H1 (cell line): Measurements from ENCODE around the gene FBXW8. TPM values are rescaled to one million over a fixed set of nuclear protein-coding genes. Genes with fewer than 3 reads are reported as not detected.

Experiments used
- CTCF ChIA-PET: fragments of 300-600 bp; sonication (Branson Sonifier 250); formaldehyde crosslinking; loops from one replicate; lab custom pipeline; 2021; ENCODE audit not compliant: partially characterized antibody; lab: Charles Lee
- POLR2A ChIA-PET: fragments of 300-600 bp; sonication (Branson Sonifier 250); formaldehyde crosslinking; loops from one replicate; lab custom pipeline; 2021; ENCODE audit warnings: inconsistent platforms; ENCODE audit not compliant: partially characterized antibody; lab: Charles Lee
- DNase-seq, 2 experiments: peaks; one replicate each; pipeline versions ENCODE4 v3.0.0 to v3.0.0-alpha.2; 2010 to 2022; ENCODE audit warnings: low spot score in 2 of 2, low read depth in 1 of 2, mixed read lengths in 1 of 2
- FAIRE-seq: peaks from 2 replicates; lab custom pipeline; 2011; peaks lifted over from hg19 to GRCh38; lab: Jason Lieb, UNC
- H2AFZ ChIP-seq: 2 replicates; pipeline ENCODE4 v1.8.1; 2012; ENCODE audit warnings: low read length, inconsistent platforms
- H2AK5ac ChIP-seq: 2 replicates; pipeline ENCODE4 v1.6.1; 2013; ENCODE audit warnings: low read depth, low read length
- H2BK120ac ChIP-seq: replicated peaks from 2 replicates; pipeline ENCODE3; 2013; ENCODE audit warnings: low read depth, low read length, inconsistent platforms
- H2BK12ac ChIP-seq: 2 replicates; pipeline ENCODE4 v1.6.1; 2013; ENCODE audit warnings: low read depth, low read length
- H2BK15ac ChIP-seq: 2 replicates; pipeline ENCODE4 v1.6.1; 2013; ENCODE audit warnings: low read length
- H2BK20ac ChIP-seq: 2 replicates; pipeline ENCODE4 v1.6.1; 2013; ENCODE audit warnings: low read length
- H2BK5ac ChIP-seq: 2 replicates; pipeline ENCODE4 v1.6.1; 2013; ENCODE audit warnings: low read depth, low read length
- H3K14ac ChIP-seq: 2 replicates; pipeline ENCODE4 v1.6.1; 2013; ENCODE audit warnings: inconsistent platforms; ENCODE audit not compliant: insufficient read length
- H3K18ac ChIP-seq: 2 replicates; pipeline ENCODE4 v1.6.1; 2013; ENCODE audit warnings: low read length; ENCODE audit errors: extremely low read depth
- H3K23ac ChIP-seq: 2 replicates; pipeline ENCODE4 v1.6.1; 2013; ENCODE audit warnings: inconsistent platforms; ENCODE audit not compliant: insufficient read length
- H3K23me2 ChIP-seq: 2 replicates; pipeline ENCODE4 v1.6.1; 2013; ENCODE audit warnings: low read depth, low read length
- H3K27ac ChIP-seq: 2 replicates; pipeline ENCODE4 v1.6.1; 2011; ENCODE audit warnings: low read depth, low read length, inconsistent platforms
- H3K27me3 ChIP-seq, 4 experiments: replicated peaks in 1 of 4; 1 replicate in 1 of 4; 2 replicates in 3 of 4; pipeline versions ENCODE4 v1.6.1 to v1.8.1; 2011 to 2013; ENCODE audit warnings: low read length in 3 of 4, mild to moderate bottlenecking in 3 of 4, inconsistent platforms in 2 of 4, mixed read lengths in 2 of 4, moderate library complexity in 1 of 4; ENCODE audit not compliant: control insufficient read depth in 3 of 4, insufficient read depth in 3 of 4; ENCODE audit errors: extremely low read depth in 1 of 4
- H3K36me3 ChIP-seq, 4 experiments: 2 replicates each; pipeline versions ENCODE4 v1.6.1 to v1.8.1; 2011 to 2013; ENCODE audit warnings: mild to moderate bottlenecking in 4 of 4, low read length in 3 of 4, moderate library complexity in 2 of 4, control low read depth in 1 of 4, inconsistent platforms in 1 of 4; ENCODE audit not compliant: insufficient read depth in 4 of 4, control insufficient read depth in 2 of 4
- H3K4ac ChIP-seq: replicated peaks from 2 replicates; pipeline ENCODE3; 2013; ENCODE audit warnings: low read length, low read depth, mixed read lengths, inconsistent platforms; ENCODE audit not compliant: insufficient read length
- H3K4me1 ChIP-seq, 4 experiments: replicated peaks in 1 of 4; 1 replicate in 1 of 4; 2 replicates in 3 of 4; pipeline versions ENCODE4 v1.6.1 to v1.8.1; 2011 to 2013; ENCODE audit warnings: low read length in 3 of 4, inconsistent platforms in 2 of 4, mixed read lengths in 1 of 4; ENCODE audit not compliant: insufficient read depth in 4 of 4, control insufficient read depth in 3 of 4
- H3K4me2 ChIP-seq, 2 experiments: 2 replicates each; pipeline versions ENCODE4 v1.6.1 to v1.8.1; 2011 to 2013; ENCODE audit warnings: low read depth in 2 of 2, low read length in 2 of 2, control low read depth in 1 of 2, inconsistent platforms in 1 of 2, mild to moderate bottlenecking in 1 of 2; ENCODE audit not compliant: insufficient read depth in 1 of 2
- H3K4me3 ChIP-seq, 4 experiments: fragments of 200-600, 300-600 bp in 1 of 4; sonication (generic), shearing (Covaris generic), sonication (Bioruptor Twin) in 1 of 4; 2 replicates each; pipeline versions ENCODE4 v1.5.1 to v1.8.1; 2011 to 2016; ENCODE audit warnings: low read length in 4 of 4, low read depth in 3 of 4, control low read depth in 2 of 4, inconsistent platforms in 2 of 4, mild to moderate bottlenecking in 2 of 4, mixed read lengths in 1 of 4, moderate library complexity in 1 of 4; ENCODE audit not compliant: insufficient read depth in 2 of 4; ENCODE audit errors: extremely low read depth in 1 of 4
- H3K56ac ChIP-seq: replicated peaks from 2 replicates; pipeline ENCODE3; 2013; ENCODE audit warnings: low read depth, mild to moderate bottlenecking, mixed read lengths, low read length, inconsistent platforms; ENCODE audit not compliant: insufficient read length
- H3K79me1 ChIP-seq: 2 replicates; pipeline ENCODE4 v1.6.1; 2013; ENCODE audit warnings: low read depth, low read length, control low read depth
- H3K79me2 ChIP-seq, 2 experiments: 2 replicates each; pipeline versions ENCODE4 v1.6.1 to v1.8.1; 2012 to 2013; ENCODE audit warnings: low read length in 2 of 2, mild to moderate bottlenecking in 2 of 2, inconsistent platforms in 1 of 2; ENCODE audit not compliant: insufficient read depth in 2 of 2, control insufficient read depth in 1 of 2
- H3K9ac ChIP-seq, 4 experiments: replicated peaks in 1 of 4; 1 replicate in 1 of 4; 2 replicates in 3 of 4; pipeline versions ENCODE4 v1.6.1 to v1.8.1; 2011 to 2013; ENCODE audit warnings: low read depth in 3 of 4, low read length in 3 of 4, control low read depth in 2 of 4, mild to moderate bottlenecking in 2 of 4, moderate library complexity in 2 of 4, inconsistent platforms in 1 of 4; ENCODE audit errors: extremely low read depth in 1 of 4
- H3K9me3 ChIP-seq, 2 experiments: 2 replicates each; pipeline versions ENCODE4 v1.6.1 to v1.8.1; 2012 to 2013; ENCODE audit warnings: mild to moderate bottlenecking in 2 of 2, moderate library complexity in 2 of 2, control low read depth in 1 of 2, inconsistent platforms in 1 of 2, low read depth in 1 of 2, low read length in 1 of 2, mixed read lengths in 1 of 2; ENCODE audit not compliant: insufficient read depth in 2 of 2
- H4K20me1 ChIP-seq, 2 experiments: replicated peaks in 1 of 2; 2 replicates each; pipeline versions ENCODE3 to v1.8.1; 2011 to 2013; ENCODE audit warnings: inconsistent platforms in 2 of 2, low read length in 2 of 2, mild to moderate bottlenecking in 1 of 2; ENCODE audit not compliant: insufficient read depth in 2 of 2, control insufficient read depth in 1 of 2
- H4K5ac ChIP-seq: 2 replicates; pipeline ENCODE4 v1.6.1; 2013; ENCODE audit warnings: low read length, low read depth, mixed read lengths, inconsistent platforms; ENCODE audit not compliant: insufficient read length
- H4K8ac ChIP-seq: 2 replicates; pipeline ENCODE4 v1.8.0; 2013; ENCODE audit warnings: mild to moderate bottlenecking, moderate library complexity, low read length, inconsistent platforms; ENCODE audit not compliant: insufficient read depth; ENCODE audit errors: extremely low read depth
- H4K91ac ChIP-seq: replicated peaks from 2 replicates; pipeline ENCODE3; 2013; ENCODE audit warnings: low read length, mixed read lengths, inconsistent platforms; ENCODE audit not compliant: insufficient read length
- ASH2L ChIP-seq: fragments of 200-600, 300-600 bp; sonication (generic); IDR thresholded peaks from one replicate; pipeline ENCODE4 v1.7.1; 2017; ENCODE audit warnings: low read length
- FOSL1 ChIP-seq: IDR thresholded peaks from 2 replicates; pipeline ENCODE4 v1.6.1; 2011; ENCODE audit warnings: mild to moderate bottlenecking, low read depth, low read length, moderate library complexity; ENCODE audit not compliant: insufficient read depth
- KDM1A ChIP-seq: fragments of 200-600, 300-600 bp; sonication (generic); IDR thresholded peaks from 2 replicates; pipeline ENCODE4 v1.7.1; 2016; ENCODE audit warnings: mild to moderate bottlenecking, low read length, borderline replicate concordance
- POLR2AphosphoS5 ChIP-seq: IDR thresholded peaks from 2 replicates; pipeline ENCODE4 v1.6.1; 2011; ENCODE audit warnings: low read depth, low read length
- WGBS, 2 experiments: shearing (Covaris generic) in 1 of 2; methylation state at CpG; one replicate each; pipeline versions ENCODE4 v1.1.6 to v1.1.7; 2013 to 2015; ENCODE audit warnings: low lambda C conversion rate in 2 of 2, mixed read lengths in 2 of 2, inconsistent platforms in 1 of 2, low coverage in 1 of 2, missing lambda C conversion rate in 1 of 2; ENCODE audit not compliant: insufficient replicate concordance in 2 of 2, insufficient coverage in 1 of 2, insufficient read length in 1 of 2; ENCODE audit errors: extremely low coverage in 1 of 2, missing lambda C conversion rate in 1 of 2; 5-methylcytosine and 5-hydroxymethylcytosine counted together
- polyA plus RNA-seq, 7 experiments: library from polyadenylated mRNA; depleted of rRNA in 3 of 7; stranded (reverse) in 5 of 7; unstranded in 2 of 7; fragments of >200 nt in 5 of 7; fragments of 200-250 nt in 2 of 7; gene quantifications; 1 replicate in 5 of 7; 2 replicates in 1 of 7; 4 replicates in 1 of 7; pipeline versions ENCODE4 v1.2.1 to v1.2.3, GENCODE V29; 2011 to 2013; ENCODE audit warnings: missing spikeins in 2 of 7, mixed read lengths in 2 of 7
- total RNA-seq: library from RNA; stranded (reverse); fragmentation: NEBNext Ultra II Directional; extraction: Animal tissue kit (Norgen Biotek cat#: 25700); gene quantifications from 2 replicates; pipeline ENCODE4 v1.2.1, GENCODE V29; 2021

Gene FBXW8
- total and polyA plus RNA-seq, 2 of the 8 experiments (the other 6 are each of a cell fraction or from before 2014, with no cell fraction given), result 15.8 to 16.0 TPM

DNA sequence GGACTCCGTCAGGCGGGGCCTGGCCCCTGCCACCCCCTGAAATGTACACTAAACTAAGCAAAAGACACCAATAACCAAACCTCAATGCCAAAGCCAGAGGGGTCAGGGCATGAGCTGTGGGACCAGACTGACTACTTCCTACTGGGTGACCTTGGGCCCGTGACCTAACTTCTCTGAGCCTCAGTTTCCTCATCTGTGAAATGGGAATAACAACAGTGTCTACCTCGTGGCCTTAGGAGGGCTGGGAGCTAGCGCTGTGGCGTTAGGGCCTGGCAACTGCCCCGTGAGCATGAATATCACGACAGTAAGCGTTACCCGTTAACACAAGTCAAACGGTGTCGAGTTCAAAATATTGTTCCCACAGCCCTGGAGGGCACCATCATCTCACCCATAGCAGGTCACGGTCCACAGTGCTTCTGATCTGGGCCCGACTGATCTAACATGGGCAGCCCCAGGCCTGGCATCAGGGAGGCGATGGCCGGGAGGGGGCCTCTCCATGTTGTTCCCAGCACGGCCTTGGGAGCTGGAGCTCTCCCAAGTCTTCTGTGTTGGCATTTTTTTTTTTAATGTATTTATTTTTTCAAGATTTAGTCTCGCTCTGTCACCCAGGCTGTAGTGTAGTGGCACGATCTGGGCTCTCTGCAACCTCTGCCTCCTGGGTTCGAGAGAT lies 136.2 kb downstream of the FBXW8 start:
- no peak overlapping the region for H3K4ac ChIP-seq
- H2BK12ac ChIP-seq, result 0 out of 2 replicates have a peak overlapping the region, but pooled peaks have one; percentile 23
- H3K23me2 ChIP-seq, result no peaks in the 10 kb centered on the region
- ChIA-PET POLR2A (interaction anchor here (1.4 kb wide), 1 partner anchor 55 kb away, joined by 4 read pairs; no protein-coding TSS in a partner anchor), CTCF (interaction anchor here (0.7 to 2.5 kb wide), 6 partner anchors 10 to 84 kb away, joined by 3 to 21 read pairs (median 5); no protein-coding TSS in a partner anchor)
- H3K9ac ChIP-seq, result no peak overlapping the region
- H3K4me1 ChIP-seq, result peaks cover 0 to 25% (median 18%) of the 10 kb centered on the region in 4 experiments; a peak in 6 of 7 replicates
- no peak overlapping the region for H4K5ac ChIP-seq
- H4K20me1 ChIP-seq, result no peaks in the 10 kb centered on the region
- peak overlapping the region; percentile 53; the same call in 1 of the 2 replicates for H2BK15ac ChIP-seq
- no peak overlapping the region for H4K91ac ChIP-seq
- TF ChIP-seq ASH2L (no peak), POLR2AphosphoS5 (no peak), KDM1A (peak; percentile 54; the same call in 1 of the 2 replicates), FOSL1 (no peak)
- H3K36me3 ChIP-seq, result no peaks in the 10 kb centered on the region
- H3K14ac ChIP-seq, result no peak overlapping the region
- no peak overlapping the region for H3K4me2 ChIP-seq
- no peak overlapping the region for H4K8ac ChIP-seq
- no peaks in the 10 kb centered on the region for H3K27me3 ChIP-seq
- H2AK5ac ChIP-seq, result no peak overlapping the region
- no peak overlapping the region for H2BK120ac ChIP-seq
- H2BK20ac ChIP-seq, result no peak overlapping the region
- H3K27ac ChIP-seq, result no peak overlapping the region
- no peak overlapping the region for H3K4me3 ChIP-seq
- H3K79me1 ChIP-seq, result no peaks in the 10 kb centered on the region
- no peaks in the 10 kb centered on the region for H3K9me3 ChIP-seq
- no peak overlapping the region for H3K23ac ChIP-seq
- H3K56ac ChIP-seq, result no peak overlapping the region
- no peak overlapping the region; the same call in none of the 2 replicates for H3K18ac ChIP-seq
- DNase-seq (no peak), FAIRE-seq (no peak)
- 93% methylated on average over 20 of the region's 20 CpGs; no CpG with 5 or more reads in 1 of the 2 experiments for WGBS, 2 experiments
- H2BK5ac ChIP-seq, result no peak overlapping the region
- H2AFZ ChIP-seq, result no peak overlapping the region
- no peaks in the 10 kb centered on the region for H3K79me2 ChIP-seq
